ENCODE measurements around the gene KCNK6.
A peak's percentile ranks its signal among the peaks of the same experiment; 100 is the strongest.

The KCNK6 gene

DNA sequence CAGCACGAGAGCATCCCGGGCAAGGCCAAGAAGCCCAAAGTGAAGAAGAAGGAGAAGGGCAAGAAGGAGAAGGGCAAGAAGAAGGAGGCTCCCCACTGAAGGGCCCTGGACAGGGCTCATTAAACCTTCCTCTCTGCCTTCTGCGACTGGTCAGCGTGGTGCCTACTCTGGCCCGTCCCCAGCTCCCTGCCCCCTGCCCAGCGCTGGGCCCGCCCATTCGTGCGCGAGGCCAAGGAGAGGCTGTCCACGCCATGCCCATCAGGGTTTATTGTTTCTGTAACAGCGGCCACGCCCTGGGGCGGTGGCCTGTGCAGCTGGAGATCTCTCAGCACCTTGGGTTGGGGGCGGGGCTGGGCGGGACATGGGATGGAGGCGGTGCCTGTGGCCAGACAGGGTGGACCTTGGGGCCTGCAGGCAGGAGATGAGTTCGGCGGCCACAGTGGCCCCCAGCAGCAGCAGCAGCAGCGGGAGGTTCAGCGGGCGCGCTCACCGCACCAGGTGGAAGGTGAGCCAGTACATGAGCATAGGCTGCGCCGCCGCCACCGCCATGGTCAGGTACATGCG is 14.7 kb upstream of the KCNK6 start:
- CTCF ChIA-PET: no interaction called here
- peak; percentile 93 for DNase-seq (ENCODE audit: low spot score)
- POLR2A ChIA-PET (ENCODE audit: low non-redundant PET): interaction anchor here (0.5 to 3.1 kb wide), 5 partner anchors 9 to 83 kb away, joined by 3 to 29 read pairs (median 4); partner anchors contain the start of genes GGN and SPINT2
- H3K27ac ChIP-seq: peak overlapping the region; percentile 99
- TF ChIP-seq, protein P1, sequence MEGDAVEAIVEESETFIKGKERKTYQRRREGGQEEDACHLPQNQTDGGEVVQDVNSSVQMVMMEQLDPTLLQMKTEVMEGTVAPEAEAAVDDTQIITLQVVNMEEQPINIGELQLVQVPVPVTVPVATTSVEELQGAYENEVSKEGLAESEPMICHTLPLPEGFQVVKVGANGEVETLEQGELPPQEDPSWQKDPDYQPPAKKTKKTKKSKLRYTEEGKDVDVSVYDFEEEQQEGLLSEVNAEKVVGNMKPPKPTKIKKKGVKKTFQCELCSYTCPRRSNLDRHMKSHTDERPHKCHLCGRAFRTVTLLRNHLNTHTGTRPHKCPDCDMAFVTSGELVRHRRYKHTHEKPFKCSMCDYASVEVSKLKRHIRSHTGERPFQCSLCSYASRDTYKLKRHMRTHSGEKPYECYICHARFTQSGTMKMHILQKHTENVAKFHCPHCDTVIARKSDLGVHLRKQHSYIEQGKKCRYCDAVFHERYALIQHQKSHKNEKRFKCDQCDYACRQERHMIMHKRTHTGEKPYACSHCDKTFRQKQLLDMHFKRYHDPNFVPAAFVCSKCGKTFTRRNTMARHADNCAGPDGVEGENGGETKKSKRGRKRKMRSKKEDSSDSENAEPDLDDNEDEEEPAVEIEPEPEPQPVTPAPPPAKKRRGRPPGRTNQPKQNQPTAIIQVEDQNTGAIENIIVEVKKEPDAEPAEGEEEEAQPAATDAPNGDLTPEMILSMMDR (conservative IDR thresholded peaks at IDR 0.05; ENCODE audit: low read depth): no peak

DNA sequence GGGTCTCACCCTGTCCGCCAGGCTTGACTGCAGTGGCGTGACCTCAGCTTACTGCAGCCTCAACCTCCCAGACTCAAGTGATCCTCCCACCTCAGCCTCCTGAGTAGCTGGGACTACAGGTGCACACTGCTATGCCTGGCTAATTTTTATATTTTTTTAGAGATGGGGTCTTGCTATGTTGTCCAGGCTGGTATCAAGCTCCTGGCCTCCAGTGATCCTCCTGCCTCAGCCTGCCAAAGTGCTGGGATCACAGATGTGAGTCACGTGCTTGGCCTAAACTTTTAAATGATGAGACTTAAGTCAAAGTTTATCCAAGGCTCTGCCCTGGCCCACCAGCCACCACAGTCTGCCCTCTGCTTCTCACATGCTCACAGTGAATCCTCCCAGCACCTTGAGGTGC is 13.4 kb upstream of the KCNK6 start:
- no peak for DNase-seq (ENCODE audit: low spot score)
- ChIA-PET POLR2A (ENCODE audit: low non-redundant PET) (no interaction called here), CTCF (interaction anchor here (0.7 kb wide), 1 partner anchor 13 kb away, joined by 3 read pairs; the partner anchor contains the start of gene KCNK6)
- TF ChIP-seq, protein P1 (conservative IDR thresholded peaks at IDR 0.05; ENCODE audit: low read depth): no peak
- H3K27ac ChIP-seq: peak overlapping the region; percentile 99

DNA sequence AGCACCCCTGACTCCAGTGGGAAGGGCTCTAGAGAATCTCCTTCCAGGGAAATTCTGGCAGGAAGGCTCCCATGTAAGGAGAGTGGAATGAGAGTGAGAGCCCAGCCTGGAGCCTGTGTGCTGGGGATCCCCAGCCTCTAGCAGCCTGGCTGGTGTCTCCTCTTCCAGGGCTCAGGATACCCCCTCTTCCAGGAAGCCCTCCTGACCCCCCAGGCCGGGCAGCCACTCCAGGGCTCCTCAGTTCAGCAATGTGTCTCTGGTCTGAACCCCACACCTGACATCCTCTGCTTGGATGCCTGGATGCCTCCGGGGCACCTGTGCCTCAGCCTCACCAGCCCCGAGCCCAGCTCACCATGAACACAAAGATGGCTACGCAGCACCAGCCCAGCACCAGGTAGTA is 12.6 kb upstream of the KCNK6 start:
- DNase-seq (ENCODE audit: low spot score): no peak
- peak overlapping the region; percentile 99 for H3K27ac ChIP-seq
- ChIA-PET CTCF (interaction anchor here (0.7 to 1.6 kb wide), 2 partner anchors 12 to 63 kb away, joined by 3 to 4 read pairs; partner anchors contain the start of gene KCNK6), POLR2A (ENCODE audit: low non-redundant PET) (interaction anchor here (0.6 kb wide), 1 partner anchor 14 kb away, joined by 3 read pairs; no protein-coding TSS in a partner anchor)
- TF ChIP-seq, protein P1 (conservative IDR thresholded peaks at IDR 0.05; ENCODE audit: low read depth): no peak

DNA sequence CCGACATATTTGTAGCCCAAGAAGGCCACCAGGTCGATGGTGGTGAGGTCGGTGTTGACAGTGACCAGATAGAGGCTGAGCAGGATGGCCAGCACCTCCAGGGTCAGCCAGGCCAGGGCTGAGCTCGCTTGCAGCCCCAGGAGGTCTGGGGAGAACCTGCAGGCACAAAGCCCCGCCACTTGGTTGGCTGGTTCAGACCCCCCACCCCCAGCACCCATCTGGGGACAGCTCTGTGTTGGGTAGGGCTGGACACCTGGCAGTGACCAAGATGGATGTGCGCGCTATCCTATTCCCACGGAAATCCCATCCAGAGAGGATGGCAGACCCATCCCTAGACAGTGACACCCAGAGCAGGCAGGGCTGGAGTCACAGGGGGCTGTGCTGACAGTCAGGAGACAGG is 12.0 kb upstream of the KCNK6 start:
- CTCF ChIA-PET: interaction anchor here (0.5 to 1.6 kb wide), 2 partner anchors 63 to 655 kb away, joined by 4 to 7 read pairs; no protein-coding TSS in a partner anchor
- DNase-seq (ENCODE audit: low spot score): no peak
- H3K27ac ChIP-seq: peak overlapping the region; percentile 99
- TF ChIP-seq, protein P1 (conservative IDR thresholded peaks at IDR 0.05; ENCODE audit: low read depth): no peak
- POLR2A ChIA-PET (ENCODE audit: low non-redundant PET): interaction anchor here (0.6 kb wide), 1 partner anchor 13 kb away, joined by 3 read pairs; no protein-coding TSS in a partner anchor

GRCh38 chr19:38308006-38308766 is 11.5 kb upstream of the KCNK6 start:
- ChIA-PET CTCF (interaction anchor here (0.5 to 1.6 kb wide), 2 partner anchors 64 to 654 kb away, joined by 4 to 7 read pairs; no protein-coding TSS in a partner anchor), POLR2A (ENCODE audit: low non-redundant PET) (no interaction called here)
- H3K27ac ChIP-seq: peak overlapping the region; percentile 99
- DNase-seq (ENCODE audit: low spot score): no peak
- TF ChIP-seq, protein P1 (conservative IDR thresholded peaks at IDR 0.05; ENCODE audit: low read depth): no peak

- H3K27ac ChIP-seq: peak overlapping the region; percentile 99
- DNase-seq (ENCODE audit: low spot score): no peak
- CTCF ChIA-PET: interaction anchor here (0.5 to 1.6 kb wide), 3 partner anchors 26 to 113 kb away, joined by 3 to 9 read pairs (median 4); no protein-coding TSS in a partner anchor
- POLR2A ChIA-PET (ENCODE audit: low non-redundant PET): interaction anchor here (0.6 kb wide), 1 partner anchor 43 kb away, joined by 3 read pairs; no protein-coding TSS in a partner anchor
- TF ChIP-seq, protein P1 (conservative IDR thresholded peaks at IDR 0.05; ENCODE audit: low read depth): no peak
Observed at GRCh38 chr19:38308926-38309614, 10.6 kb upstream of the KCNK6 start.

Measured in RWPE1 (cell line).